NCI-H345 (cell line): ENCODE data around the gene RSPH1.

Experiments used
- DNase-seq: peaks from one replicate; lab custom pipeline; 2025; lab: John Stamatoyannopoulos, UW

Gene RSPH1

DNA sequence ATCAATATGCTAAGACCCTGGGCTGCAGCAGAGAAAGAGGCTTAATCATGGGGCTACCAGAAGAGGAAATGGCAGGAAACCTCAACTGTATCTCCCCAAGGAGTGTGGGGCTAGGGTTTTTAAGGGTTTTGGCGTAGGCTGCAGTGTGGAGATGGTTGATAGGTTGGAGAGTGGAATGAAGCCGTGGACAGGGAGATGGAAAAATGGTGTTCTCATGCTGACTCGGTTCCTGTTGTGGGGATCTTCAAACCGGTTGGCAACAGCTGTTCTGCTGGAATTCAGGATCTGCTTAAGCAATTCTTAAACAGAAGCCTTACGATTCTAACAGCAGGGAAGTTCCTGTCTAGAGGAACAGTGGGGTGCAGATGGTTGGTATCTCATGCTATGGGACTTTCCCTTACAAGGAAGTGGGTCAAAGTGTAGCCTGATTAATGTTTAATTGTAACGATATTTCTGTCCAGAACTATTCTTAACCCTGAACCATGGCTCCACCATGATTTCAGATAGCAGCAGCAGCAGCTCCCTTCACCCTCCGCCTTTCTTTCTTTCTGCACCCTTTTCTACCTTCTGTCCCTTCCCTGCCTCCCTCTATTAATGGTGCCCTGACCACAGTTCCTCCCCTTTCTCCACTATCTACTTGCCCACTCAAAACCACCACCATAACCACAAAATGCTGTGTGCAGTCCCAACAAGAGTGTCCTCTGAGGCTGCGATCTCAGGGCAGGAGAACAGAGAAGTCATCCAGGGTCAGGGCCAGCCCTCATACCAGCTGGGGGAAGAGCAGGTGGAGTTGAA is 30.8 kb downstream of the RSPH1 start:
- DNase-seq: no peak

DNA sequence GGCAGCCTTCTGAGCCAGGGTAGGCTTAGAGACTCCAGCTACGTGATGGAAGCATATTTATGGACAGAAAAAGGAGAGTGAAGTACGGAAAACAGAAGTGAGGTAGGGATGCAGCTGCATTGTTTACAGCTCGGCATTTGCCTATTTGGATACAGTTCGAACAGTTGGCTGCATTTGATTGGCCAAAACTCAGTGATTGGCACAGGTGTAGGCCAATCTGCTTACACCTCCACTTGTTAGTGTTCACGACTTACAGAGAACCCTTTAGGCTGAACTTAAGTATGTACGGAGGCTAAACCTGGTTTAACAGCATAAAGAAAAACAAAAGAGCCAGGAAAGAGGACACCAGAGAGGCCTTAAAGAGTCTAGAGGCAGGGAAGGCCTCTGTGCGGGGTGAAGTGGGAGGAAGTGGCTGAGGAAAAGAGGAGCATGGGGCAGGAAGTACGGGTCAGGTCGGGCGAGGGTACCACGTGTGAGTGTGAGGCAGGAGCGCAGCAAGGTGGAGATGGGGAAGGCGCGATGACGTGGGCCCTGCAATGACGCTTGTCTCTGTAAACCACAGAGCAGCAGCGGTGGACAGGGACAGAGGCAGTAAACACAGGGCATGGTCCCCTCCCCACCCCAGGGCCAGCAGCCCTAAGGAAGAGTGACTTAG is 32.0 kb downstream of the RSPH1 start:
- DNase-seq: peak; percentile 59

DNA sequence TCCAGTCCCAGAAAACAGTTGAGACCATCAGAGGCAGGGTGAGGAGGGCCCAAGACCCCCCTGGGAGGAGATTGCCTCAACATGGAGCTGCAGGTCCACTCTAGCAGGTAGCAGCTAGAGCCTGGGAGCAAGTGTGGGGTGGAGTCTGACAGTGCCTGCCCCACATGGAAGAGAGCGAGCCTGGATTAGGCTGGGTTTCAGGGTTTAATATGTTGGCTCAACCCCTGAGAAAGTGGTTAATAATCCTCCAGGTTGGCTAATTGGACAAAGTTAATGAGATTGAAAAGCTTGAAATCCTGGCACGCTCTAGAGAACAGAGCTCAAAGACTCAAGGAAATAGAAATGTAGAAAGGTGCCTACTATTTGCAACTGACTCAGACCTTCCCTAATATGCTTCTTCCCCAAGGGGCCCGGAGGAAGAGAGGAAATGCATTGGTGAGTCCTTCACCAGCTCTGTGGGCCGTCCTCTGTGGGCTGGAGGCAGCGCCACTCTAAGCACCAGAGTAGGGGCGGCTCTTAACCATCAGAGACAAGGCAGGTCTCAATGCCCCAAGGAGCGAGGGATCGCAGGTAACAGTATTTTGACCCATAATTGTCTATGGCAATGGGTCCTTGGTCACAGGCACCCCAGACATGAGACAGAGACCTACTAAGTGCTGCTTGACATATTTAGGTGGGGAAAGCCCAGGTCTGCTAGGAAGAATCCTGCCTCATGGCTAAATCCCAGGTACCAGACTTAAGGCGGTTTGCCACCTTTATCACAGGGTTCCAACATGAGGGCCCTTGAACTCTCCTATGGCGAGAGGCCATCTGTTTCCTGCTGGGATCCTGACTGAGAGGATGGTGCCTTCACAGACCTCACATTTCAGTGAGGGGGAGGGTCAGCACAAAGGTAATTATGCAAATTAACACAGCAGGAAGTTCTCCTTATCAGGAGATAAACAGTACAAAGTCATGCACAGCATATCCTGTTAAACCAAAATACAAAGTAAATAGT is 33.8 kb downstream of the RSPH1 start:
- DNase-seq: peak; percentile 67

DNA sequence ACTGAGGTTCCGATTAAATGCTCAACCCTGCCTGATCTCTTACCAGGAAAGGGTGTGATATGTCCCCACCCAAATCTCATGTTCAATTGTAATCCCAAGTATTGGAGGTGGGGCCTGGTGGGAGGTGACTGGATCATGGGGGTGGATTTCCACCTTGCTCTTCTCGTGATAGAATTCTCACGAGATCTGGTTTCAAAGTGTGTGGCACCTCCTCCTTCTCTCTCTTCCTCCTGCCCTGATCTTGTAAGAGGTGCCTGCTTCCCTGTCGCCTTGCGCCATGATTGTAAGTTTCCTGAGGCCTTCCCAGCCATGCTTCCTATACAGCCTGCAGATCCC is 34.9 kb downstream of the RSPH1 start:
- DNase-seq: no peak

DNA sequence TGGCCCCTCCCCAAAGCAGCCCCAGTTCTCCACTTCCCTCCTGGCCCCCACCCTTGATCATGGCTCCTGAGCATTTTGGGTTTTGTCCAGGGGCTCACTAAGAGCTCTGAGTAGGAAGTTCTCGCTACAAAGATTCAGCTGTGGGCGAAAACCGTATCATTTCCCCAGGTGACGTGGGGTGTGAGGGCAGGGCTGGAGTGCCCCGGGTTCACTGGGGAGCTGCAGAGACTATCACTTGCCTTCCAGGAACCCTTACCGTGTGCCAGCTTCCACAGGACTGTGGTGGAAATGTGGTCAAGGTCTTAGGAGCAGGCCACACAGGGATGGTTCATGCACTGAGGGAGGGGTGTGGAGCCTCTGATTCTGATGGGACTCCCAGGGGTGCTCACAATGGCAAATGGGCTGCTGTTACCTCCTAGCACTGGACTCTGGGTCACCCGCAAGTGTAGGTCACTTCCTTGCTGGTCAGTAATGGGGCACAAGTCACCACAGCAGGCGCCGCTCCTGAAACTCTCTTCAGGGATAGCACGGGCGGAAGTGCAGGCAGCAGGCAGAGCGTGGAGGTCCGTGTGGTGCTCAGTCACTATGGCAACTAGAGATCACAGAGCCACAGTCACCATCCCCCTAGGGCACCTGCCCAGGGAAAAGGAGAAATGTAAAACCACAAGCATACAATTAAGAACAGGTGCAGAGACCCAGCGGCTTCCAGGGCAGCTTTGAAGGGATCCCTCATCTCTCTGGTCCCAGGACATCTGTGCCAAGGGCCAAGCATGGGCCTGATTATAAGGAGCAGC is 35.4 kb downstream of the RSPH1 start:
- peak; percentile 85 for DNase-seq

DNA sequence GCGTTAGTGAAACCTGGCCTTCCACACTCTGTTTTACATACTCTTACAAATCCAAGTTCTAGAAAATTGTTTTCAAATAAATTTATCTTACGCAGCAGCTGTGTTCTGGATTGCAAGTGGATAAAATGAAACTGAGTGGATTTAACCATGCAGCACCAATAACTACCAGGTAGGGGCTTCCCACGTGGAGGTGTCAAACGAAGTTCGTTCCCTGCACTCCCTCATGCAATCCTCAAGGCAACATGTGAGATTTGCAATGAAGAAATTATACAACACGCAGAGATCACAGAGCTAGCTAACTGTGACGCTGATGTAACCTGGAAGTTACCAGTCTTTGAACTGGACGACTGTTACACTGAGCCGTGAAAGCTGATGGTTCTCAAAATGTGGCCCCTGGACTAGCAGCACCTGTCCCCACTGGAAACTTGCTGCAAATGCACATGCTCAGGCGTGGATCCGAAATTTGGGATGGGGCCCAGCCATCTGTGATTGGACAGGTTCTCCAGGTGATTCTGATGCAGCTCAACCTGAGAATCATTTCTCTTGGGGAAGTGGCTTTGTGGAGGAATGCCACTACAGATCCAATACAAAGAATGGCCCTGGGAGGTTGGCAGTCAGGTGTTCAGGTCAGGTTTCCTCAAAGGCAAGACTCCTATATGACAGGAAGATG is 36.3 kb downstream of the RSPH1 start:
- no peak for DNase-seq

- no peak for DNase-seq
Measured at GRCh38 chr21:42459082-42459460, 37.0 kb downstream of the RSPH1 start.

DNA sequence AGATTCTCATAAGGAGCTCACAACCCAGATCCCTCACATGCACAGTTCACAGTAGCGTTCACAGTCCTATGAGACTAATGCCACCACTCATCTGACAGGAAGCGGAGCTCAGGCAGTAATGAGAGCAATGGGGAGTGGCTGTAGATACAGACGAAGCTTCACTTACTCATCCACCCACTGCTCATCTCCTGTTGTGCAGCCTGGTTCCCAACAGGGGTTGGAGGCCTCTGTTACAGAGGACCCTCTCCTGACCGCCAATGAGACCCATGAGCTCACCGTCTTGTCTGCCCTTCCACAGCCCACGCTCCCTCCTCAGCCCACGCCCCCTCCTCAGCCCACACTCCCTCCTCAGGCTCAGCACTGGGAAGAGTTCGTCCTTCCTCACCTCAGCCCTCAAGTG is 39.6 kb downstream of the RSPH1 start:
- no peak for DNase-seq

DNA sequence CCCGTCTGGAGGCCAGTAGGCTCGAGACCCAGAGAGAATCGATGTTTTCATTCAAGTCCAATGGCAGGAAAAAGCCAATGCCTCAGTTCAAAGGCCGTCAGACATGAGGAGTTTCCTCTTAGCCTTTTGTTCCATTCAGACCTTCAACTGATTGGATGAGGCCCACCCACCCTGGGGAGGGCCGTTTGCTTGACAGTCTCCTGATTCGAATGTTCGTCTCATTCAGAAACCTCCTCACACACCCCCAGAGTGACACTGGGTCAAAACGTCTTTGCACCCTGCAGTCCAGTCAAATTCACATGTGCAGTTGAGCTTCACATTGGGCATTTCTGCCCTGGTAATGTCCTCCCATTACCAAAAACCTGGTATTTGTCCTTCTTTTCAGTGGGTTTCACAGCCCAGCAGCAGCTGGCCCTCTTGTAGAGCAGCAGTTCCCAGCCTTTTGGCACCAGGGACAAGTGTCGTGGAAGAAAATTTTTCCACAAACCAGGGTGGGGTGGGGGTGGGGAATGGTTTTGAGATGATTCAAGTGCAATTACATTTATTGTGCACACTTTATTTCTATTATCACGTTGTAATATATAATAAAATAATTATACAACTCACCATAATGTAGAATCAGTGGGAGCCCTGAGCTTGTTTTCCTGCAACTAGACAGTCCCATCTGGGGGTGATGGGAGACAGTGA is 40.1 kb downstream of the RSPH1 start:
- no peak for DNase-seq

- no peak for DNase-seq
Measured at GRCh38 chr21:42455196-42455595, 40.8 kb downstream of the RSPH1 start.

- DNase-seq: no peak
Measured at GRCh38 chr21:42454786-42455185, 41.2 kb downstream of the RSPH1 start.

- no peak for DNase-seq
Measured at GRCh38 chr21:42453986-42454570, 41.9 kb downstream of the RSPH1 start.

DNA sequence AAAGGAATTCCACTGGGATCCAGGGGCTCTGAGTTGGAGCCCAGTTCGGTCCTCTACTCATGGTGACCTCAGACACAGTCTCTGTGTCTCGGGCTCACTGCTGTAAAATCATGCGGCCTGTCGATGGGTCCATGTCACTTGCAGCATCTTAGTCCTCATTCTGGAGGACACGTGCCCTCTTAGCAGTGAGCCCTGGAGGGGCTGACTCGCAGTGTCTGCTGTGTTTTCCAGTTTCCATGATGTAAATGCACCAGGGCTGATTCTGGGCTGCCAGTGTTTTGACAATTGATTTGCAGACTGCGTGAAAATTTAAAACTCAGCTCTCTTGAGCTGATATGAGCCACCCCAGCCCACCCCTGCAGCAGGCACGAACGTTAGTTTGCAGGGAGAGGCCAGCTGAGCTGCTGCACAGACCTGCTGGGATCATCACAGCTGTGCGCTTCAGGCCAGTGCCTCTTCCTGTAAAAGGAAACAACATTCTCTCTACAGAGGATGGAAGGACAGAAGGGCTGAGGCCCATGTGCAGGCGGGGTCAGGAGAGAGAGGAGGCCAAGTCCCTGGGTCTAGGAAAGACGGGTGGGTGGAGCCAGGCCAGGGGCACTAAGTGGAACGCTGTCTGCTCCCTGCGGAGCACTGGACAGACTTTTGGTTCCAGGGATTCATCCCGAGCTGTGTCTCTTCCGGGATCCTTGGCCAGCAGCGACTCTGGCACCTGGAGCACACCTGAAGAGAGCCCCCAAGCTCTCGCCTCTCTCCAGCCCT is 42.6 kb downstream of the RSPH1 start:
- DNase-seq: no peak

DNA sequence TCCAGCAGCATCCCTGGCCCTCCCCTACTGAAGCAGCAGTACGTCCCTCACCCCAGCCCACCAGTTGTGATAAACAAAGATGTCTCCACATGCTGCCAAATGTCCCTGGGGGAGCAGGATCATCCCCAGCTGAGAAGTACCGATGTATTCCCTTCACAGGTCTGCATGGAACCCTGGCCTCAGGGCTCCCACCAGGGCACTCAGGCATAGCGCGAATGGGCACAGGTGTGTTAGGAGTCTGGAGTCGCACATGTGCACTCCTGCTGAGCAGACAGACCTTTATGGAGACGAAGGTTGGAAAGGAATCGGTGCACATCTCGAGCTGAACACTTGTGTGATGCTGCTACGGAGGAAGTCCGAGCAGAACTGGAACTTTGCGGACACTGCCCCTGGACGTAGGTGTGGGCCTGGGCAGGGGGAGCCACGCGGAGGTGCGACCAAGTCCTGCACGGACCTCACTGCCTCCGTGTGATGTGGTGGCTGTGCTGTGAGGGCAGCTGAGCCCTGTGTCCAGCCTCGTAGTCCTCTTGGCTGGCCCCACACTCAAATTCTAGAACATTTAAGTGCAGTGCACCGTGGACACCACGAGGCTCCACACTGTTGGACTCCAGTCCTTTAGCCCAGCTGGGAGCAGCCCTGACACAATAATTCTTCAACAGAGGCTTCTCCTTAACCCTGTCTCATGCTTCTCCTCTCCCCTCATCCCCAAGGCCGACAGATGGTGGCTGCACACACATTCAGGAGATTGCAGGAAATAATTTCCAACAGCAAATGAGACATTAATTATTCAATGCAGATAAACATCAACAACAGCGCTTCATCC is 43.4 kb downstream of the RSPH1 start:
- no peak for DNase-seq

DNA sequence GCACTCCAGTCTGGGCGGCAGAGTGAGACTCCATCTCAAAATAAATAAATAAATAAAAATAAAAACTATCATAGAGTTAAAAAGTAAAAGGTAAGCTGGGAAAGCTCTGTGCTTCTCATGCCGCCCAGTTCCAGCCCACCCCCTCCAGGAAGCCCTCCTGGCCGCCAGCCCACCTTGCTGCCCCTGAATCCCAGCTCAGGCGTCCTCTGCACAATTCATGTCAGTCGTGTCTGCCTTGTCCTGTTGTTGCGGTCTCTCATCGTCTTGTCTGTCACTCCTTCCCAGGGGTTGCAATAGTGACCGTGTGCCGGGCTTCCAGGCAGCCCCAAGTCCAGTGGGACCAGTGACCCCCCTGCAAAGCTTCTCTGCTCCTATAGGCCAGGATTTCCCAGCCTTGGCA is 44.1 kb downstream of the RSPH1 start:
- DNase-seq: no peak

DNA sequence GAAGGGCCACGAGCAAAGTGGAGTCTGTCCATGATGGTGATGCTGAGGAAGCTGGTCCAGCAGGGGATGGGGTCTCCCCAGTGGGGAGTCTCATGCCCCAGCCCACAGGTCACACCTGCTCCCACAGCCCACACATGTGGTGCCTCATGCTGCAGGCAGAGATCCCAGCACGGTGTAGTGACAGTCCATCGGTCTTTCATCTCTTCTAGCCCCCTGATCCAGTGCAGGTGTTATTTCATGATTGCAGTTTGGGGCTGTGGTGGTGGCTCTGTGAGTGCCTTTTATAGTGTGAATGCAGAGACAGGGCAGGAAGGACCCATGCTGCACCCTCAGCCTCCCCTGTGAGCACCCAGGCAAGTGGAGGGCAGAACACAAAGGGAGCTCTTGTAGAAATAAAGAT is 47.3 kb downstream of the RSPH1 start:
- DNase-seq: no peak

- no peak for DNase-seq
Measured at GRCh38 chr21:42447732-42448131, 48.3 kb downstream of the RSPH1 start.

DNA sequence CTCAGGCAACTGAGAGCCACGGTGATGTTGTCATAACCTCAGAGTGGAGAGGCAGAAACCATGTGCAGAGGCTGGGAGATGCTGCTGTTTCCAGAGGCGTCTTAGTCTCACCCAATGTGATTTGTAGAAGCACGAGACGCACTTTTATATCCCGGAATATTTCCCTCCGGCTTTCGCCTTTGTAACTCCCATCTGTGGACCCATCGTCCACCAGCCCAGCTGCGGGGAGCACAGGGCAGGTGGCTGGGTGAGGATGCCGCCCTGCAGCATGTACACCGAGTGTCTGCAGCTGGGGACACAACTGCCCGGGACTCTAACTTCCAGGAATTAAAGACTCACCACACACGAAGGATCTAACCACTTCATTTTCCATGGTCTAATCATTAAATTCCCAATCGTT is 48.8 kb downstream of the RSPH1 start:
- no peak for DNase-seq

DNA sequence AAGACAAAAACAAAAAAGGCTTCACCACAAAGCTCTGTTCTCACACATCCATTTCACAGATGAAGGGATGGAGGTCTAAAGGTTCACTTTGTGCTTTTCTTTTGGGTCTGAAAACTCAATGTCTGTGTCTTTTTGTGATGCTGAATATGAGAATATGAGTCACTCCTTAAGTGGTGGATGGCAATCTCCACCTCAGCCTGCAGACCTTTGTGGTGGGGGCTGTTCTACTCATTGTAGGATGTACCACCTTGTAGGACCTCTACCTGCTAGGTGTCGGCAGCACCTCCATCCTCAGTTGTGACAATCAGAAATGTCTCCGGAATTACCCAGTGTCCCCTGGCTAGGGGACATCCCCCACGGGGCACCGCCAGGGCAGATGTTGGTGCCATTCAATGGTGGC is 49.5 kb downstream of the RSPH1 start:
- DNase-seq: no peak
